Measurements from ENCODE around the gene FURIN. TPM values are rescaled to one million over a fixed set of nuclear protein-coding genes. Genes with fewer than 3 reads are reported as not detected.

Gene FURIN
- total and polyA plus RNA-seq, 2 of the 8 experiments (the other 6 are each of a cell fraction or from before 2014, with no cell fraction given), result 15.8 to 32.1 TPM

DNA sequence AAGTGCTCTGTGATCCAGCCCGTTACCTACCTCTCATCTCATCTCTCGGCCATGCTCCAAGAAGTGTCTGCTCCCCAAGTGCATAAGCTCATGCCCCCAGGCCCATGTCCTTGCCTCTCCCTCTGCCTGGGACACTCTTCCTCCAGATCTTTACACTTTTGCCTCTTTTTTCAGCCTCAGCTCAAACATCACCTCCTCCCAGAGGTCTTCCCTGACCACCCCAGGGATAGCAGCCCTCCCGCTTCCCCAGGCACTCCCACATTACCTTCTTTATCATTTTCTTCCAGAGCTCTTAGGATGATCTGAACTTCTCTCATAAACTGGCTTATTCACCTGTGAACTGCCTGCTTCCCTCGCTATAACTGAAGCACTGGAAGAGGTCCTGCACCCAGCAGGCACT lies 2.7 kb upstream of the FURIN start:
- Histone ChIP-seq H4K8ac (ENCODE audit: extremely low read depth, insufficient read depth, low read length) (no peak overlapping the region), H3K23me2 (ENCODE audit: low read depth, low read length) (peaks cover 1% of the 10 kb centered on the region; the same call in 1 of the 2 replicates), H2AK5ac (ENCODE audit: low read depth, low read length) (0 out of 2 replicates have a peak overlapping the region, but pooled peaks have one; percentile 2), H2AFZ (ENCODE audit: low read length) (no peak overlapping the region), H2BK15ac (ENCODE audit: low read length) (no peak overlapping the region), H2BK5ac (ENCODE audit: low read depth, low read length) (no peak overlapping the region), H3K79me2 (ENCODE audit: control insufficient read depth in 1 of 2, insufficient read depth in 2 of 2, low read length in 2 of 2) (no peaks in the 10 kb centered on the region), H3K18ac (ENCODE audit: extremely low read depth, low read length) (no peak overlapping the region), H2BK20ac (ENCODE audit: low read length) (no peak overlapping the region), H4K5ac (ENCODE audit: insufficient read length, low read depth, low read length) (no peak overlapping the region), H2BK120ac (replicated peaks; ENCODE audit: low read depth, low read length) (no peak overlapping the region), H3K79me1 (ENCODE audit: low read depth, low read length) (no peaks in the 10 kb centered on the region), H3K36me3 (ENCODE audit: control insufficient read depth in 2 of 4, insufficient read depth in 4 of 4, low read length in 3 of 4) (no peaks in the 10 kb centered on the region), H3K4ac (replicated peaks; ENCODE audit: insufficient read length, low read depth, low read length) (no peak overlapping the region), H3K23ac (ENCODE audit: insufficient read length) (no peak overlapping the region), H3K9ac (replicated peaks in 1 of 4; ENCODE audit: extremely low read depth in 1 of 4, low read depth in 3 of 4, low read length in 3 of 4) (no peak overlapping the region), H2BK12ac (ENCODE audit: low read depth, low read length) (no peak overlapping the region), H3K4me1 (replicated peaks in 1 of 4; ENCODE audit: control insufficient read depth in 3 of 4, insufficient read depth in 4 of 4, low read length in 3 of 4) (peaks cover 12 to 23% (median 14%) of the 10 kb centered on the region in 4 experiments), H3K27me3 (replicated peaks in 1 of 4; ENCODE audit: control insufficient read depth in 3 of 4, extremely low read depth in 1 of 4, insufficient read depth in 3 of 4, low read length in 3 of 4) (no peaks in the 10 kb centered on the region), H3K27ac (ENCODE audit: low read depth, low read length) (no peak overlapping the region), H3K4me2 (ENCODE audit: insufficient read depth in 1 of 2, low read depth in 2 of 2, low read length in 2 of 2) (no peak overlapping the region), H3K56ac (replicated peaks; ENCODE audit: insufficient read length, low read depth, low read length) (no peak overlapping the region), H3K9me3 (ENCODE audit: insufficient read depth in 2 of 2, low read depth in 1 of 2, low read length in 1 of 2) (no peaks in the 10 kb centered on the region), H3K4me3 (ENCODE audit: extremely low read depth in 1 of 4, insufficient read depth in 2 of 4, low read depth in 3 of 4, low read length in 4 of 4) (no peak overlapping the region), H4K91ac (replicated peaks; ENCODE audit: insufficient read length, low read length) (no peak overlapping the region), H4K20me1 (replicated peaks in 1 of 2; ENCODE audit: control insufficient read depth in 1 of 2, insufficient read depth in 2 of 2, low read length in 2 of 2) (no peaks in the 10 kb centered on the region), H3K14ac (ENCODE audit: insufficient read length) (no peak overlapping the region)
- DNase-seq (ENCODE audit: low read depth in 1 of 2, low spot score in 2 of 2) (no peak), FAIRE-seq (no peak)
- no peak for TF ChIP-seq EGR1 (IDR thresholded peaks at IDR 0.05; ENCODE audit: borderline replicate concordance, low read depth, low read length)
- no peak for TF ChIP-seq POU5F1 (IDR thresholded peaks at IDR 0.05; ENCODE audit: low read depth, low read length)
- TF ChIP-seq, protein P1, sequence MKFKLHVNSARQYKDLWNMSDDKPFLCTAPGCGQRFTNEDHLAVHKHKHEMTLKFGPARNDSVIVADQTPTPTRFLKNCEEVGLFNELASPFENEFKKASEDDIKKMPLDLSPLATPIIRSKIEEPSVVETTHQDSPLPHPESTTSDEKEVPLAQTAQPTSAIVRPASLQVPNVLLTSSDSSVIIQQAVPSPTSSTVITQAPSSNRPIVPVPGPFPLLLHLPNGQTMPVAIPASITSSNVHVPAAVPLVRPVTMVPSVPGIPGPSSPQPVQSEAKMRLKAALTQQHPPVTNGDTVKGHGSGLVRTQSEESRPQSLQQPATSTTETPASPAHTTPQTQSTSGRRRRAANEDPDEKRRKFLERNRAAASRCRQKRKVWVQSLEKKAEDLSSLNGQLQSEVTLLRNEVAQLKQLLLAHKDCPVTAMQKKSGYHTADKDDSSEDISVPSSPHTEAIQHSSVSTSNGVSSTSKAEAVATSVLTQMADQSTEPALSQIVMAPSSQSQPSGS (IDR thresholded peaks at IDR 0.05; ENCODE audit: low read length), result no peak
- ChIA-PET CTCF (ENCODE audit: partially characterized antibody) (interaction anchor here (0.6 to 3.0 kb wide), 4 partner anchors 16 to 190 kb away, joined by 3 to 23 read pairs (median 4); partner anchors contain the start of gene FES), POLR2A (ENCODE audit: partially characterized antibody) (no interaction called here)
- WGBS, 2 experiments (ENCODE audit: extremely low coverage in 1 of 2, insufficient coverage in 1 of 2, insufficient read length in 1 of 2, insufficient replicate concordance in 2 of 2, low coverage in 1 of 2, low lambda C conversion rate in 2 of 2, missing lambda C conversion rate in 1 of 2), result 89% methylated on average over 4 of the region's 4 CpGs; no CpG with 5 or more reads in 1 of the 2 experiments

Measured in H1 (cell line).